RPMI8226 (cell line): ENCODE measurements around the gene MUC4.
A peak's percentile ranks its signal among the peaks of the same experiment; 100 is the strongest.
"Not testable (repeated sequence)": the region's sequence is repeated elsewhere in the genome, so short reads cannot be mapped to it uniquely, and the experiment has no call there.

Experiments used
- DNase-seq: peaks from one replicate; pipeline ENCODE4 v3.0.0-alpha.2; 2015

Gene MUC4

DNA sequence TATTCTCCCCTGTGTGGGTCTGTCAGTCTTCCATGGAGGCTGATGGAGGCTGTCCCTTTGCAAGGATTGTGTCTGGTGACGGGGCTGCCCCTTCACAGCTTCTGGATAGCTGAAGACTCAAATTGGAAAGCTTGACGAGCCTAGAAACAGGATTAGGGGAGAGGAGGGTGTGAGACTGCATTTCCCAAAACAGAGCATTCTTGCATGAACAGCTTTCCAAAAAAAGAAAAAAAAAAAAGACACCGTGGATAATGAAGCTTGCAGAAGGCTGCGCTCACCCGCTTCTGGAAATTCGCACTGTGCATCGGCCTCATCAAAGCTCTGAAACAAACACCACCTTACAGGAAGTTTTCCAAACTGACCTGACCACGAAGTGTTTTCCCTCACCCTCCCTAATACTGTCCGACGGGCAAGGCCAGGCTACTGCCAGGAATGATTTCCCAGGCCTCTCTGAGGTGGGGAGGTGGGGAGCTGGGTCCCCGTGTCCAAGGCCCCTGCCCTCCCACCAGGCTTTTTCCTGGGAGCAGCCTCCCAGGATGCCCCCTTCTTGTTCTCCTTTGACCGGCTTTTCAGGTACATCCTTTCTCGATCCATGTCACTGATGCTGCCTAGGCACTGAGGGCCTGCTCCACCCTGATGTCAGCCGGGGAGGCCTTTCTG is 24.9 kb upstream of the MUC4 start:
- DNase-seq = no peak

DNA sequence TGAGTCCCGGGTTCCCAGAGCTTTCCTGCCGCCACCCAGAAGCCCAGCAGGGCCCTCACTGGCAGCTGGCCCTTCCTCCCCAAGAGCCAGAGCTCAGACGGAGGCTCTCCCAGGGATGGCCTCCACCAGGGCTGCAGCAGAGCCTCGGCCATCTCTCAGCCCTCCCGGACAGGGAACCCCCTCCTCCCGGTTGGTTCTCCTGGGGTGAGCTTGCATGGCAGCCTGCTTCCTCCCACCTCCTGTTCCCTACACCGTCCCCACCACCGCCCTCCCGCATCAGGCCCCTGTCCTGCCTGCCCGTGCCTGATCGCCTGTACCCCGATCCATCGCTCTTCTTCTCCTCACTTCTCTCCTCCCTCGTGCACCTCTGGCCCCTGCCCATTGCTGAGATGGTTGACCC is 24.1 kb upstream of the MUC4 start:
- no peak for DNase-seq

DNA sequence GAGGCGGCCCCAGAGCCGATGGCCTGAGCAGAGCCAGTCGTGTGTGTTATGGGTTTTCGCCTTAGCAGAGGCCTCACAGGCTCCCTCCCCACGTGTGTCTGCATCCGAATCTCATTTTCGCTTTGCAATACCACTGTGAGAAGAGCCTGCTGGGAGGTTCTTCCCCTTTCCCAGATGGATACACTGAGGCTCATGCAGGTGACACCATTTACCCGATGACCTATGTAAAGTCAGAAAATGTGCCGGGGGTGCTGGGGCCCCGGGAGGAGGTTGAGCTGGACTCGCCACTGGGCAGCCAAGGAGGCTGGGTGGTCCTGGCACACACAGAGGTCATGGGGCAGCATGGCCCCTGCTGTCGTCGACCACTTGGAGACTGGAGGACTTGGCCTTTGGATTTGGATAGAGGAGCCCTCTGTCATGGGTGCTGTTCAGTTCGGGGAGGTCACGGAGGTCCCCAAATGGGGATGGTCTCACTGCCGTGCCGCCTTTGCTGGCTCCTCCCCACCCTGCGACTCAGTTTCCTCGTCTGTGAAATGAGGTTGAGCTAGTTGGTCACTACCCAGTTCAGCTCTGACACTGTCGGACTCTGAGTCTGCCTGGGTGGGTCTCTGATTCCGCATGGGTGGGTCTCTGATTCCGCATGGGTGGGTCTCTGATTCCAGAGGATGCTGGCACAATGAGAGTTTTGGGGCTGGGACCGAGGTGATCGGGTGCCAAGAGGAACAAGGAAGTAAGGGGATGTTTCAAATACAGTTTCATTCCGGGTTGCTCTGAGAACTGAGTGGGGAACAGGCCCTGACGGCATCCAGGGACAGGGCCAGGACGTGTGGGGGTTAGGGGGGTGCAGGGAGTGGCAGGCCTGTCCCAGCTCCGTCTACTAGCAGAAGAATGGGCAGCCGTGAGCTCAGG is 23.2 kb upstream of the MUC4 start:
- no peak for DNase-seq

DNA sequence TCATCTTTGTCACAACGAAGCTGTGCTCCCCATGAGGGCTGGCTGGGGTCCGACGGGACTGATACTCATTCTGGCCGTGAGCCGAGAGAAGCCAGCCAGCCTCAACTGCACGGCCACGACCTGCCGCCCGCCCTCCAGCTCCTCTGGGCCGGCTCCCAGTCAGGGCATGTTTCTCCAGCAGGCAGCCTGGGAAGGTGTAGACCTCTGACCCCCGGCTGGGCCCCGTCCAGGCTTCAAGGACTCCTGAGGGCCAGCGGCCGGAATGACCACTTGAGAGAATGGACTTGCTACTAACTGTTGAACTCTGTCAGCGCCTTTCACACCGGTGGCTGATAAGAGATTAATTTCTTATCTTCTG is 18.1 kb upstream of the MUC4 start:
- DNase-seq = no peak

DNA sequence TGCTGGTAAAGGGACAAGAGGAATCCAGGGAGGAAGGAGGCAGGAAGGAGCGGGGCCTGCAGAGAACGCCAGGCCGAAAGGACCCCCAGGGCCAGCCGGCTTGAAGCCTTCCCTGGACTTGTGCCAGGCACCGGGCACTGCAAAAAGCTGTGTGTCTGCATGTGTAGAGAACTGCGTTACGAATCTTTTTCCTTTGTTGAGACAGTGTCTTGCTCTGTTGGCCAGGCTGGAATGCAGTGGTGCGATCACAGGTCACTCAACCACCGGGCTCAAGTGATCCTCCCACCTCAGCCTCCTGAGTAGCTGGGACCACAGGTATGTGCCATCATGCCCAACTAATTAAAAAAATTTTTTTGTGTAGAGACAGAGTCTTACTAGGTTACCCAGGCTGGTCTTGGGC is 17.0 kb upstream of the MUC4 start:
- DNase-seq = no peak

DNA sequence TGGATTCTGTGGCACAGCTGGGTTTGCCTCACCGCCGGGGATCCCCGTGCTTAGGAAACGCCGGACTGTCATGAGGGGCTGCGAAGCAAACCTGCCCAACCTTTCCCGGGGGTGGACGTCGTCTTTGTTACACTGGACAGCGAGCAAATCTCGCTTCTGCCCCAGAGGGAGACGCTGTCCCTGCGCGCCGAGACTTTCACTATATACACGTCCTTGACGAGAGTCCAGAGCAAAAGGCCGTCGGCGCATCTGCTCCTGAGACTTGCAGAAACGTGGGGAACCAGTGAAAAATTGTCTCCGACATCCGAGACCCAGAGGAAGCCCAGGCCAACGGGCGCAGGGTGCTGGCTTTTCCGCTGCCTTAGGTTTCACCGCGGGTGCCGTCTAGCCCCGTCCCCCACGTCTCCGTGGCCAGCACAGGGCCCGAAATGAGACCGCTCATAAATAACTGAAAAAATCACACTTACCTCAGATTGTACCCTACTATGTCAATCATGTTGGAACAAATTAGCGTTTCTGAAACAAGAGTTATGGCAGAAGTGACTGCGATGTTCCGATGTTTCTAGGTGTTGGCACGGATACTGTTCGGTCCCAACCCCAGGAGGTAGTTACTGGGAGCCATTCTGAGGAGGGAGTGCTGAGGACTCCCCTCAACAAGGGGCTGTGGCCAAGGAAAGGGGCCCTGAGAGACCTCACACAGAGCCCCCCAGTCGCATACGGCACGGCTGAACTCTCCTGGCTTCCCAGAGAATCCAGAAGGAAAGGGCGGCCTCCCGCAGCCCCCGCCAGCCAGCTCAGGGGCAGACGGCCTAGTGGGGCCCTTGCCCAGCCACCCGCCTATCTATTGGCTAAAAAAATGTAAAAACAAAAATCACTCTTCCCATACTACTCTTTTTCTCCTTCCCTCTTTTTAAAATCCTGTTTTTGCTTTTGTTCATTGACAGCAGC is 14.4 kb upstream of the MUC4 start:
- no peak for DNase-seq

DNA sequence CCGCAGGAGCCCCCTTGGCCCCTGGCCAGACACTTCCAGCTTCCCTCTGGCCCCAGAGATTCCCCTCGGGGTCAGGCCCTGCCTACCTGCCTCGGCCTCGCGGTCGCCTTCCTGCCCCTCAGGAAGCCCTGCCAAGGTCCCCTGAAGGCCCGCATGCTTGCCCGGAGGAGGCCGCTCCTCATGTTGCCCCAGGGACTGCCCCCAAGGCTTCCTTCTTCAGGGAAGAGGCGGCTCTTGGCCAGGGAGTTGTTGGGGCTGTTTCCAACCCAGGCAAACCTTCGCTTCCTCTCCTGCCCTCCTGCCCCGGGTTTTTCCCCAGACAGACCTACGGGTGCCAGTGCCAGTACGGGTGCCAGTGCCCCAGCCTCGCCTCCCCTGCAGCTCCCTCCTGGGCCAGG is 13.5 kb upstream of the MUC4 start:
- no peak for DNase-seq

DNA sequence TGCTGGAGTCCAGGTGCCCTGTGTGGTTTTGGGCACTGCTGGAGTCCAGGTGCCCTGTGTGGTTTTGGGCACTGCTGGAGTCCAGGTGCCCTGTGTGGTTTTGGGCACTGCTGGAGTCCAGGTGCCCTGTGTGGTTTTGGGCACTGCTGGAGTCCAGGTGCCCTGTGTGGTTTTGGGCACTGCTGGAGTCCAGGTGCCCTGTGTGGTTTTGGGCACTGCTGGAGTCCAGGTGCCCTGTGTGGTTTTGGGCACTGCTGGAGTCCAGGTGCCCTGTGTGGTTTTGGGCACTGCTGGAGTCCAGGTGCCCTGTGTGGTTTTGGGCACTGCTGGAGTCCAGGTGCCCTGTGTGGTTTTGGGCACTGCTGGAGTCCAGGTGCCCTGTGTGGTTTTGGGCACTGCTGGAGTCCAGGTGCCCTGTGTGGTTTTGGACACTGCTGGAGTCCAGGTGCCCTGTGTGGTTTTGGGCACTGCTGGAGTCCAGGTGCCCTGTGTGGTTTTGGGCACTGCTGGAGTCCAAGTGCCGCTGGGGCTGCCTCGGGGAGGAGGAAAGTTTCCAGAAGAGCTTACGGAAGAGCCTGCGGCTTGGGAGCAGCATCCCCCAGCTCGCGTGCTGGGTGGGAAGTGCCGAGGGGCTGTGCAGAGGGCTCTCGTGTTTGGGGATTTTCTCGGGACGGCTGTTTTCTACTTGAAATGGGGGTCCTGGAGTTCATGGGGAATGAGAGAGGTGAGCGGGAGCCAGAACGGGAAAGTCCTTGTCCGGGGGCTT is 12.9 kb upstream of the MUC4 start:
- DNase-seq = not testable (repeated sequence)

DNA sequence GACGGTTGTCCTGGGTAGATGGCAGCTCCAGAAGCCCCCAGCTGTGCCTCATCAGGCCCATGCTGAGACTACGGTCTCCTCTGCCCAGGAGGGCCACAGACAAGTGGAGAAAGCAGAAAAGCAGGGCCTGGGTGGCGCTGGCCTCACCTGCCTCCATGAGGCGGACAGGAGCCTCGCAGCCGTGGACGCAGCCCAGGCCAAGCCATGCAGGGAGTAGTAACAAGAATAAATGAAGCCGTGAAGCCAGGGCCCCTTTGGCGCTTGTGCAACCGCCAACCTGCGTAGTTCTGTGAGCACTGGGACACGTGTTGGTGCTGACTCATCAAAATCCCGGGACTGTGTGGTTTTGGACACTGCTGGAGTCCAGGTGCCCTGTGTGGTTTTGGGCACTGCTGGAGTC is 12.3 kb upstream of the MUC4 start:
- DNase-seq = peak; percentile 58

DNA sequence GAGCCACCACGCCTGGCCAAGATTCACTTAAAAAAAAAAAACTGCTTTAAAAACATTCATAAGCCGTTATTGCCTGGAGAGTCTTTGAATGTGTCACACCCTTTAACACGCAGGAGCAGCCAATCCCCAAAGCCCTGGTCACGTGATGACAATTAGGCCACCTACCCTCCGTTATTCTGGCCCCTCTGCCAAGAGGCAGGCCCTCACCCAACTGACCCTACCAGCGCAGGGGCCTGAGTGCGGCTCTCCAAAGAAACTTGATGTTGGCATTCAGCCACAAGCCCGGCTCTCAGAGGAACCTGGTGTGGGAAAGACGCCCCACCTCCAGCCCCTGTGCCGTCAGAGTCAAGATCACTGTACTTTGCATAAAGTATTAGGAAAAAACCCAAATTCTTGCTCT is 11.6 kb upstream of the MUC4 start:
- DNase-seq = no peak

DNA sequence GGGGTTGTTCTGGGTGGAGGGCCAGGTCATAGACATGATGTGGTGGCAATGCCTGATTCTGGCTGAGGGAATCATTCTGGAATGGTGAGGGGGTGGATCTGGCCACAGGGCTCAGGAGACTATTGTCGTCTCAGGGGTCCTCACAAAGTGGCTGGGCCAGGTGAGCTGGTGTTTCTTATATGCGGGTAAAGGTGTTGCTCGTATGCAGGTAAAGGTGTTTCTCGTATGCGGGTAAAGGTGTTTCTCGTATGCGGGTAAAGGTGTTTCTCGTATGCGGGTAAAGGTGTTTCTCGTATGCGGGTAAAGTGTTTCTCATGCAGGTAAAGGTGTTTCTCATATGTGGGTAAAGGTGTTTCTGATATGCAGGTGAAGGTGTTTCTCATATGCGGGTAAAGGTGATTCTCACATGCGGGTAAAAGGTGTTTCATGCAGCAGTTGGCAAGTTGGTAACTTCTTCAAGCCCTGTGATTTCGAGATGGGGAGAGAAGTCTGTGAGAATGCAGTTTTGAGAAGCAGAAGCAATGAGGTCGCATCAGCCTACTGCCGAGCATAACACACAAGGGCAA is 10.5 kb upstream of the MUC4 start:
- DNase-seq = no peak

DNA sequence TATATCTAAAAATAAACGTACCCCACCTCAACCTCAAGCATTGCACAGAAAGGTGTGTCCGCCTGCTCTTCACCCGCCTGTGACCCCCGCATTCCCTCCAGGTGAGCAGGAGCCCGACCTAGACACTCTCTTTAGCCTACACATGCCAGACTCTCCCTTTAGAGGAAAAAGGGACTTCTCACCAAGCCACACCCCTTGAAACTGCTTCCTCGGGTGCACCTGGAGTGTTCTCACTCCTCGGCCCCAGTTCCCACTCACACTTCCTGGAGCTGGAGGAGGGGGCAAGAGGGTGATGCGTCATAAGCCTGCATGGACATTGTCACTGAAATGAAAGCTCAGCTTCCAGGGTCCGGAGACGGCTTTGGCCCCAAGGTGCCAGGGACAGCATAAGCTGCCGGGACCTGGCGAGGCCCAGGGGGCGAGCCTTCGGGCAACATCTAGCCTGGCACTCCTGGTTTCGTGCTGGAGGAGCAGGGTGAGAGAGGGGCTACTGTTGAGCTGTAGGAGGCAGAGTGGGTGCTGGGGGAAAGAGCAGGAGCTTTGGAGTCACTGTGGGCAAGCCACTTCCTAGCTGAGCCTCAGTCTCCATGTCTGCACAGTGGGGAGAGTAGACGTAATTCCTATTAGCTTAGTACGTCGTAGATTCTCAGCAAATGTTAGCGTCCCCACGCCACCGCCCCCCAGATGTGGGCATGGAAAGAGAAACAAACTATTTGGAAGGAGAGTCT is 9.8 kb upstream of the MUC4 start:
- DNase-seq = peak; percentile 50

DNA sequence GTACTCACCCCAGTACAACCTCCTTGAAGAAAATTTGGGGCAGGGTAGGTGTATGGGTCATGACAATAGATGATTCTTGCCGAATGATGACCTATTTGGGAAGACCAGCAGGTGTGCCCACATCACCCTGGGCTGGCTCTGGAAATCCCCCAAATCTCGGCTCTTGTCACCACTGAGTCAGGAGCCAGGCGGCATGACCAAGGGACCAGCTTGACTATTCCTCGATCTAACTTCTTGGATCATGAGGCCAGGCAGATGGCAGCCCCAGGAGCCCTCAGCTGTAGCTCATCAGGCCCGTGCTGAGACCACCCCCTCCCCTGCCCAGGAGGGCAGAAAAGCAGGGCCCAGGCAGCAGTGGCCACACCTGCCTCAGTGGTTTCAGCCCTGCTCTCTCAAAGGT is 9.2 kb upstream of the MUC4 start:
- peak; percentile 1 for DNase-seq

DNA sequence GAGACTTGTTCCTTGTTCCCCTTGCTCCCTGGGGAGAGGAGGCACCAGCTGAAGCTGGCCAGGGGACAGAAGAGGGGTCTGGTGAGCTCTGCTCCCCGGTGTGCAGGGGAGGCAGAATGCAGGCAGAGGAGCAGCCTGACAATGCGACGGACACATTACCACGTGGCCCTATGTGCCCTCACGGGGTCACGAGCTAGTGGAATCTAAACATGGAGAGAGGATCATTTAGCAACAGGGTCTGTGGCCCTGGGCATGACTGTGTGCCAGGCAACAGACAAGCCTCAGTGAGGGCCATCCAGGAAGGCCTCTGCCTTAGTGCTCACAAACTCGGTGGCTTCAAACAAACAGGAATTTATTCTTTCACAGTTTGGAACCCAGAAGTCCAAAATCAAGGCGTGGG is 8.5 kb upstream of the MUC4 start:
- DNase-seq = peak; percentile 1

DNA sequence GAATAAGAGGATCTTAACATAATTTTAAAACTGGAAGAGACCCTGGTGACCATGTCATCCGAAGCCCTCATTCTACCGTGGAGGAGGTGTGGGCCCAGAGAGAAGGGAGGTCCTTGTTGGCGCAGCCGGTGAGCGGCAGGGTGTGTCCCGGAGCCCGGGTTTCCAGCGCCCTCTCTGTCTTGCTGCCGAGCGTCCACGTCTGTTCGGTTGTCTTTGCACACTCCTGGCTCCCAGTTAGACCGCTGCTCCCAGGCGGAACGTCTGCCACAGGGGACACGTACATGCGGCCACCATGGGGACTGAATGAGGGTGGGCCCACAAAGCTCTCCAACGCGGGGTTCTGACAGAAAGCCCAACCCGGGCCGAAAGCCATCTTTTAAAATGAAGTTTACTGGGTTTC is 6.6 kb upstream of the MUC4 start:
- DNase-seq = no peak

DNA sequence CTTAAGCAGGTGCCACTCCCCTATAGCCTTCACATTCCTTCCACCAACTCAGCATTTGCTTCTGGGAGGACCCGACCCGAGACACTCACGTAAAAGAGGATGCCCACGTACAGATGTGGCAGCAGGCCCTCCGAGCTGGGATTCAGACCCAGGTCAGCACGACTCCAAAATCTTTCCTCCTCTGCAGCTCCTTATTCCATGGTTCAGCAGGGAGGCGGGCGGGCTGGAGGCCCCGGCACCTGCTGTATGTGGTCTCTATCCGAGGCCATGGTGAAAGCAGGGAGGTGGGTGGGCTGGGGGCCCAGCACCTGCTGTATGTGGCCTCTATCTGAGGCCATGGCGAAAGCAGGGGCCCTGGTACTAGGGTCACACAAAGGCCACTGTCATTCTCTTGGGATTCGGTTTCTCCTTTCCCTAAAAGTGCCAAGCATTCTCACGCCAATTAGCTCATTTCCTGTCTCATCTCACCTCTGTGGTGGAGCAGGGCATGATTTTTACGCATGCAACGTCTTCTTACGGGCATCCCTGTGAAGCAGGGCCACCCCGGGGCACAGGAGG is 5.9 kb upstream of the MUC4 start:
- DNase-seq = no peak

DNA sequence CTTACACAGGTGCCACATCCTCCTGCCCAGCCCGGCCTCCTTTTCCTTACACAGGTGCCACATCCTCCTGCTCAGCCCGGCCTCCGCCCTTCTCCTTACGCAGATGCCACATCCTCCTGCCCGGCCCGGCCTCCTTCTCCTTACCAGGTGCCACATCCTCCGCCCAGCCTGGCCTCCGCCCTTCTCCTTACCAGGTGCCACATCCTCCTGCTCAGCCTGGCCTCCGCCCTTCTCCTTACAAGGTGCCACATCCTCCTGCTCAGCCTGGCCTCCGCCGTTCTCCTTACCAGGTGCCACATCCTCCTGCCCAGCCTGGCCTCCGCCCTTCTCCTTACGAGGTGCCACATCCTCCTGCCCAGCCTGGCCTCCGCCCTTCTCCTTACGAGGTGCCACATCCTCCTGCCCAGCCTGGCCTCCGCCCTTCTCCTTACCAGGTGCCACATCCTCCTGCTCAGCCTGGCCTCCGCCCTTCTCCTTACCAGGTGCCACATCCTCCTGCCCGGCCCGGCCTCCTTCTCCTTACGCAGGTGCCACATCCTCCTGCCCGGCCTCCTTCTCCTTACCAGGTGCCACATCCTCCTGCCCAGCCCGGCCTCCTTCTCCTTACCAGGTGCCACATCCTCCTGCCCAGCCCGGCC is 4.7 kb upstream of the MUC4 start:
- not testable (repeated sequence) for DNase-seq

DNA sequence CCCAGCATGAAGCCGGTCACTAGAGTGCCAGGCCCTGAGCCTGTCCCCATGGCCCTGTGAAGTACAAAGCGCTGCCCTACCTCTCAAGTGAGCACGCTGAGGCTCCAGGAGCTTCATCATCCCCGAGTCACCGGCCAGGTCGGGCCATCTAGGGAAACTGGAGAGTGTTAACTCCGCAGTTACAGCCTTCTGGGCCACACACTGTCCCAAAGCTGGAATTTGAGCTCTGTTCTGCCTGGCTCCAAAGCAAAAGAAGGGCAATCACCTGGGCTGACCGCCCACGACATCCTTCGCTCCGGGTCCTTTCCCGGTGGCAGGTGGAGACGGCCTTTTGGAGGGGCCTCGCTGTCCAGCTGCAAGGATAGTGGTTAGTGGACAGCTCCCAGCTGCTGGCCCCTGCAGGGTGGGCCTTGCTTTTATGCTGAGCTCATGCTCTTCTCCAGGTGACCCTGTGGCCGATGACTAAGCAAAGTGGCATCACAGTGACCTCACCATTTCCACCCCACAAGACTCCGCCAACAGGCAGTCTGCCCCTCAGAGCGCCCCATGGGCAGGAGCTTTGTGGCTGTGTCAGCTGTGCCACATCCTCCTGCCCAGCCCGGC is 3.5 kb upstream of the MUC4 start:
- DNase-seq = peak; percentile 65

DNA sequence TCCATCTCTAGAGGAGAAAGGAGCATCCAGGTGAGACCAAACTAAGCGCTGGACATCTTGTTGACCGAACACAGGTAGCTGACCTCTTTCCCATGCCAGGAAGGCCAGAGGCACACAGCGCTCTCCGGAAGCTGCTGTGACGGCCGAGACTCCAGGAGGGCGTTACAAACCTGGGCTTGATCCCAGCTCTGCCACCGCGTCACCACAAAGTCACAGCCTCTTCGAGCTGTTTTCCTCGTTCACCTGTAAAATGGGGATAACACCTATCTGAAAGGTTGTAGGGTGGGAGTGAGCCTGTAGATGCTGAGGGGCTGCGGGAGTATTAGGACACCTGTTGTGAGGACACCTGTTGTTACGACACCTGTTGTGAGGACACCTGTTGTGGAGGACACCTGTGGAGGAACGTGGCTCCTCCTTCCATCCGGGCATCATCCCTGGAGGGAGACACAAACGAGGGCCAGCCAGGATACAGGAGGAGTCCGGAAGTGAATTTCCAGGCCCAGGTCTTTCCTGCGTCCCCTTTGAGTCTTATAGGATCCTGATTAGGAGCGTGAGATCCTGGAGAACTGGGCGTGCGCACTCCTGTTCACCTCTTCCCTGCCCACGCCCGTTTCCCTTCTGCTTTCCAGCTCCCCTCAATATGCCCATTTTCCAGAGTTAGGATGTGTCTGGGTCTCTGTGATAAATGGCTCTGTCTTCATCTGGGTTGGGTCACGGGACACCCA is 2.3 kb upstream of the MUC4 start:
- DNase-seq = no peak

DNA sequence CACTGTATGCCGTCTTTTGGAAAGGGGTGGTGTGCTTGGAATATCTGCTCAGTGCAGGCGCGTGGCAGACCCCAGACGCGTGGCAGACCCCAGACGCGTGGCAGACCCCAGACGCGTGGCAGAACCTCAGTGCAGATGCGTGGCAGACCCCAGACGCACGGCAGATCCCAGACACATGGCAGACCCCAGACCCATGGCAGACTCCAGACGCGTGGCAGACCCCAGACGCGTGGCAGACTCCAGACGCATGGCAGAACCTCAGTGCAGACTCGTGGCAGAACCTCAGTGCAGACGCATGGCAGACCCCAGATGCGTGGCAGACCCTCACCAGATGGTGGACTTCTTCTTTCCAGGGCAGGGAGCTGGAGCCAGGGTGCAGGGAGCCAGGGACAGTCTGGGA is 637 bp upstream of the MUC4 start:
- DNase-seq = no peak
